ENCODE data around the gene USP22. TPM values are rescaled to one million over a fixed set of nuclear protein-coding genes. Genes with fewer than 3 reads are reported as not detected.

The USP22 gene
- total RNA-seq (260 and 270 TPM in 2 replicates), polyA plus RNA-seq (204 and 210 TPM in 2 replicates), polyA minus RNA-seq (357 and 386 TPM in 2 replicates), Bru-seq, nascent RNA (percentile 97 among the genes with signal in this experiment), BruChase-seq, experiment 1, labeled RNA remaining after a 6-hour chase (percentile 98 among the genes with signal in this experiment), BruChase-seq, experiment 2, labeled RNA remaining after a 2-hour chase (percentile 97 among the genes with signal in this experiment)
- polyA plus RNA-seq (2011; cell fraction: cytosol; rRNA removed), result 178 and 206 TPM in 2 replicates
- polyA plus RNA-seq (2011; cell fraction: nucleus; rRNA removed), result 293 and 322 TPM in 2 replicates
- polyA plus RNA-seq (2012), result 155 and 161 TPM in 2 replicates
- polyA minus RNA-seq (2011; cell fraction: cytosol; rRNA and poly(A)+ RNA removed), result 117 TPM
- 211 and 212 TPM in 2 replicates for polyA minus RNA-seq (2011; cell fraction: nucleus; rRNA and poly(A)+ RNA removed)
- long read RNA-seq, full-length matches to known transcripts, result 71 of 166 reads
- long read RNA-seq, partial matches to known transcripts, result 13 of 166 reads
- long read RNA-seq, other reads (novel, unspliced or antisense), result 82 of 166 reads

GRCh38 chr17:21042458-21043295 lies at the start of gene USP22:
Gene USP22, minus strand, starts transcription at chr17:21043011. Its CDS starts 176 bp downstream, at chr17:21042835.
- intact Hi-C loops (cut with micrococcal nuclease) (loop anchor here (1.0 to 5.0 kb wide), 9 partner anchors 57 to 508 kb away; partner anchors contain the start of genes DHRS7B, MAP2K3, NATD1 and TMEM11), dilution Hi-C loops (cut with MboI; ENCODE audit: extremely low pct_ligation_motif_present, low sequenced_read_pairs) (no loop called here)
- H3K4me2 ChIP-seq (ENCODE audit: insufficient read depth, low read length), result peak within 1 kb of the TSS; percentile 87
- H3K4me3 ChIP-seq (replicated peaks in 1 of 3; ENCODE audit: insufficient read depth in 1 of 3, low read depth in 1 of 3, low read length in 3 of 3), result peak within 1 kb of the TSS; percentile 97 to 99 (median 99)
- H3K4me1 ChIP-seq (ENCODE audit: control insufficient read depth, extremely low read depth, insufficient read depth, low read length), result peaks cover 25% of the 10 kb centered on the region
- H3K36me3 ChIP-seq (ENCODE audit: control insufficient read depth in 2 of 2, extremely low read depth in 1 of 2, insufficient read depth in 2 of 2, low read length in 2 of 2), result peaks cover 0 to under 1% of the 10 kb centered on the region in 2 experiments
- TF ChIP-seq MAX (IDR thresholded peaks at IDR 0.05; ENCODE audit: insufficient read depth, insufficient read length) (no peak), MYC (IDR thresholded peaks at IDR 0.05; ENCODE audit: low read depth, low read length) (no peak), POLR2A (IDR thresholded peaks at IDR 0.05; ENCODE audit: low read depth, low read length) (peak; percentile 78), GATA2 (IDR thresholded peaks at IDR 0.05; ENCODE audit: insufficient read depth, insufficient read length, low read depth, low read length) (peak; percentile 78), CTCF (IDR thresholded peaks at IDR 0.05; ENCODE audit: extremely low read depth in 1 of 2, insufficient read depth in 1 of 2, low read depth in 1 of 2, low read length in 2 of 2) (no peak), POLR2AphosphoS5 (IDR thresholded peaks at IDR 0.05; ENCODE audit: insufficient read depth, low read depth, low read length) (peak; percentile 87)
- no peaks in the 10 kb centered on the region for H3K9me1 ChIP-seq (replicated peaks; ENCODE audit: control insufficient read depth, extremely low read depth, insufficient read depth, low read length)
- DNase-seq (ENCODE audit: low read depth, low spot score) (no peak), FAIRE-seq (no peak)
- no peaks in the 10 kb centered on the region for H3K27me3 ChIP-seq (ENCODE audit: control insufficient read depth in 2 of 2, insufficient read depth in 2 of 2, low read length in 2 of 2)
- H2AFZ ChIP-seq (ENCODE audit: low read depth, low read length), result peak within 1 kb of the TSS; percentile 83
- H4K20me1 ChIP-seq (replicated peaks; ENCODE audit: control insufficient read depth, extremely low read depth, insufficient read depth, low read length), result peaks cover 14% of the 10 kb centered on the region
- peak within 1 kb of the TSS; percentile 95 for H3K27ac ChIP-seq (ENCODE audit: insufficient read depth, low read depth, low read length)
- ChIA-PET CTCF (interaction anchor here (0.8 to 2.6 kb wide), 19 partner anchors 8 to 470 kb away, joined by 3 to 27 read pairs (median 4); no protein-coding TSS in a partner anchor), POLR2A (interaction anchor here (0.6 to 1.5 kb wide), 9 partner anchors 8 to 1388 kb away, joined by 3 to 5 read pairs (median 3); no protein-coding TSS in a partner anchor)
- peak within 1 kb of the TSS; percentile 99 for H3K9ac ChIP-seq (replicated peaks; ENCODE audit: extremely low read depth, insufficient read depth, low read length)
- peaks cover 50% of the 10 kb centered on the region for H3K79me2 ChIP-seq (ENCODE audit: control insufficient read depth, insufficient read depth, low read length)
- BruUV-seq (replicated peaks), result TSS peak; percentile 23
- no peaks in the 10 kb centered on the region for H3K9me3 ChIP-seq (replicated peaks; ENCODE audit: control insufficient read depth, insufficient read depth, low read length)
